ENCODE data around the gene ABLIM1.

Gene ABLIM1

DNA sequence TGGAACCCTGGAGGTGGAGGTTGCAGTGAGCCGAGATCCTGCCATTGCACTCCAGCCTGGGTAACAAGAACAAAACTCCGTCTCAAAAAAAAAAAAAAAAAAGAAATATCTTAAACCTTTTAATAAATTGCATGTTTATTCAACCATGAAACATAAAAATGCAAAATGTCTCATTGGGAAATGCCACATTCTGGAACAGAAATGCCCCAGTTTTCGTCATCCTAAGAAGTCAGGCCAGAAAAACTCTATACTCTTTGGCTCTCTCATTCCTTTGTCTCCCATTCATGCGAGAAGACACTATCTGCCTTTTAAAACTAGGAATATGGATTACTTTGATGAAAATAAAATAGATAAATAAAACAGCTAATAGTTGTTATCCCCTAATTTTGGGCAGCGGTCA, 21.5 kb upstream of the ABLIM1 start:
- H3K4me2 ChIP-seq (ENCODE audit: low read depth, low read length), result no peak overlapping the region
- H3K27me3 ChIP-seq (replicated peaks; ENCODE audit: insufficient read depth, low read length), result no peaks in the 10 kb centered on the region
- no peaks in the 10 kb centered on the region for H3K9me3 ChIP-seq (replicated peaks; ENCODE audit: insufficient read depth, low read length)
- H2AFZ ChIP-seq (ENCODE audit: low read length), result no peak overlapping the region
- H3F3A ChIP-seq (ENCODE audit: insufficient read depth, low read length), result no peaks in the 10 kb centered on the region
- no peak overlapping the region for H3K4me3 ChIP-seq (ENCODE audit: low read length)
- no peaks in the 10 kb centered on the region for H3K4me1 ChIP-seq (ENCODE audit: low read length)
- no peaks in the 10 kb centered on the region for H3K36me3 ChIP-seq (replicated peaks; ENCODE audit: insufficient read depth, low read length)
- DNase-seq, result no peak
- no peaks in the 10 kb centered on the region for H3K9me2 ChIP-seq (replicated peaks; ENCODE audit: insufficient read depth, low read length)
- TF ChIP-seq EZH2 (optimal IDR thresholded peaks at IDR 0.05; ENCODE audit: low read depth, low read length) (no peak), EZH2phosphoT487 (IDR thresholded peaks at IDR 0.05; ENCODE audit: low read length) (no peak)
- TF ChIP-seq, protein P1, sequence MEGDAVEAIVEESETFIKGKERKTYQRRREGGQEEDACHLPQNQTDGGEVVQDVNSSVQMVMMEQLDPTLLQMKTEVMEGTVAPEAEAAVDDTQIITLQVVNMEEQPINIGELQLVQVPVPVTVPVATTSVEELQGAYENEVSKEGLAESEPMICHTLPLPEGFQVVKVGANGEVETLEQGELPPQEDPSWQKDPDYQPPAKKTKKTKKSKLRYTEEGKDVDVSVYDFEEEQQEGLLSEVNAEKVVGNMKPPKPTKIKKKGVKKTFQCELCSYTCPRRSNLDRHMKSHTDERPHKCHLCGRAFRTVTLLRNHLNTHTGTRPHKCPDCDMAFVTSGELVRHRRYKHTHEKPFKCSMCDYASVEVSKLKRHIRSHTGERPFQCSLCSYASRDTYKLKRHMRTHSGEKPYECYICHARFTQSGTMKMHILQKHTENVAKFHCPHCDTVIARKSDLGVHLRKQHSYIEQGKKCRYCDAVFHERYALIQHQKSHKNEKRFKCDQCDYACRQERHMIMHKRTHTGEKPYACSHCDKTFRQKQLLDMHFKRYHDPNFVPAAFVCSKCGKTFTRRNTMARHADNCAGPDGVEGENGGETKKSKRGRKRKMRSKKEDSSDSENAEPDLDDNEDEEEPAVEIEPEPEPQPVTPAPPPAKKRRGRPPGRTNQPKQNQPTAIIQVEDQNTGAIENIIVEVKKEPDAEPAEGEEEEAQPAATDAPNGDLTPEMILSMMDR (IDR thresholded peaks at IDR 0.05; ENCODE audit: low read length), result no peak
- H3K79me2 ChIP-seq (ENCODE audit: low read length), result no peaks in the 10 kb centered on the region
- H3K27ac ChIP-seq (ENCODE audit: low read length), result no peak overlapping the region
- no peak overlapping the region for H3K9ac ChIP-seq (ENCODE audit: low read length)
- H4K20me1 ChIP-seq (ENCODE audit: insufficient read depth, low read length), result no peaks in the 10 kb centered on the region

- no peak overlapping the region for H2AFZ ChIP-seq (ENCODE audit: low read length)
- H4K20me1 ChIP-seq (ENCODE audit: insufficient read depth, low read length), result no peaks in the 10 kb centered on the region
- no peak overlapping the region for H3K9ac ChIP-seq (ENCODE audit: low read length)
- no peaks in the 10 kb centered on the region for H3K36me3 ChIP-seq (replicated peaks; ENCODE audit: insufficient read depth, low read length)
- H3K9me2 ChIP-seq (replicated peaks; ENCODE audit: insufficient read depth, low read length), result no peaks in the 10 kb centered on the region
- H3K27me3 ChIP-seq (replicated peaks; ENCODE audit: insufficient read depth, low read length), result no peaks in the 10 kb centered on the region
- no peak overlapping the region for H3K4me3 ChIP-seq (ENCODE audit: low read length)
- no peaks in the 10 kb centered on the region for H3K4me1 ChIP-seq (ENCODE audit: low read length)
- no peak overlapping the region for H3K4me2 ChIP-seq (ENCODE audit: low read depth, low read length)
- no peaks in the 10 kb centered on the region for H3K9me3 ChIP-seq (replicated peaks; ENCODE audit: insufficient read depth, low read length)
- H3K79me2 ChIP-seq (ENCODE audit: low read length), result no peaks in the 10 kb centered on the region
- no peak for TF ChIP-seq EZH2phosphoT487 (IDR thresholded peaks at IDR 0.05; ENCODE audit: low read length)
- TF ChIP-seq, protein P1 (IDR thresholded peaks at IDR 0.05; ENCODE audit: low read length), result no peak
- TF ChIP-seq EZH2 (optimal IDR thresholded peaks at IDR 0.05; ENCODE audit: low read depth, low read length), result no peak
- no peak overlapping the region for H3K27ac ChIP-seq (ENCODE audit: low read length)
- no peaks in the 10 kb centered on the region for H3F3A ChIP-seq (ENCODE audit: insufficient read depth, low read length)
- no peak for DNase-seq
Measured at GRCh38 chr10:114678820-114679219, 20.7 kb upstream of the ABLIM1 start.

GRCh38 chr10:114678336-114678735, 20.3 kb upstream of the ABLIM1 start:
- DNase-seq, result no peak
- Histone ChIP-seq H3K4me1 (ENCODE audit: low read length) (no peaks in the 10 kb centered on the region), H3F3A (ENCODE audit: insufficient read depth, low read length) (no peaks in the 10 kb centered on the region), H3K36me3 (replicated peaks; ENCODE audit: insufficient read depth, low read length) (no peaks in the 10 kb centered on the region), H3K27me3 (replicated peaks; ENCODE audit: insufficient read depth, low read length) (no peaks in the 10 kb centered on the region), H3K9ac (ENCODE audit: low read length) (no peak overlapping the region), H3K4me2 (ENCODE audit: low read depth, low read length) (no peak overlapping the region), H2AFZ (ENCODE audit: low read length) (no peak overlapping the region), H3K79me2 (ENCODE audit: low read length) (no peaks in the 10 kb centered on the region), H3K9me3 (replicated peaks; ENCODE audit: insufficient read depth, low read length) (no peaks in the 10 kb centered on the region), H3K9me2 (replicated peaks; ENCODE audit: insufficient read depth, low read length) (no peaks in the 10 kb centered on the region), H3K27ac (ENCODE audit: low read length) (no peak overlapping the region), H4K20me1 (ENCODE audit: insufficient read depth, low read length) (no peaks in the 10 kb centered on the region), H3K4me3 (ENCODE audit: low read length) (no peak overlapping the region)
- TF ChIP-seq, protein P1 (IDR thresholded peaks at IDR 0.05; ENCODE audit: low read length), result no peak
- no peak for TF ChIP-seq EZH2phosphoT487 (IDR thresholded peaks at IDR 0.05; ENCODE audit: low read length)
- TF ChIP-seq EZH2 (optimal IDR thresholded peaks at IDR 0.05; ENCODE audit: low read depth, low read length), result no peak

Data from MM.1S (cell line).